WTC11 (cell line): ENCODE results near the gene PVALEF. TPM values are rescaled to one million over a fixed set of nuclear protein-coding genes. Genes with fewer than 3 reads are reported as not detected.

ENCODE experiments used
- ATAC-seq: fragments of 200-7000 bp; cut with Tn5 transposase; 2 replicates; pipeline ENCODE4 v1.10.0; 2021; ENCODE audit warnings: mild to moderate bottlenecking, moderate library complexity
- CTCF ChIA-PET: fragments of 300-600 bp; sonication (Branson Sonifier 250); formaldehyde crosslinking; loops from one replicate; lab custom pipeline; 2021; ENCODE audit warnings: antibody characterized with exemption; lab: Charles Lee
- POLR2A ChIA-PET: fragments of 350-600 bp; sonication (Branson Sonifier 250); formaldehyde crosslinking; loops from one replicate; lab custom pipeline; 2021; ENCODE audit warnings: antibody characterized with exemption; lab: Charles Lee
- DNase-seq: peaks from one replicate; pipeline ENCODE4 v3.0.0; 2021; ENCODE audit warnings: low spot score
- H3K27ac Mint-ChIP-seq: 2 replicates; pipeline ENCODE4 v1.8.0; 2021; ENCODE audit warnings: mixed read lengths
- H3K27me3 Mint-ChIP-seq: 2 replicates; pipeline ENCODE4 v1.8.0; 2021; ENCODE audit warnings: low read depth, mild to moderate bottlenecking, moderate library complexity, mixed read lengths
- H3K36me3 Mint-ChIP-seq: 2 replicates; pipeline ENCODE4 v1.8.0; 2021; ENCODE audit warnings: mixed read lengths
- H3K4me1 Mint-ChIP-seq: 2 replicates; pipeline ENCODE4 v1.8.0; 2022; ENCODE audit warnings: mixed read lengths
- H3K4me3 Mint-ChIP-seq: 2 replicates; pipeline ENCODE4 v1.8.0; 2021; ENCODE audit warnings: mild to moderate bottlenecking, moderate library complexity, mixed read lengths
- H3K9me3 Mint-ChIP-seq: 2 replicates; pipeline ENCODE4 v1.8.0; 2021; ENCODE audit warnings: mixed read lengths
- CREB1 ChIP-seq: sonication (generic); formaldehyde crosslinking; IDR thresholded peaks from 2 replicates; pipeline ENCODE4 v1.8.0; 2023; ENCODE audit warnings: mild to moderate bottlenecking, missing genetic modification reagents
- CREM ChIP-seq: sonication (generic); formaldehyde crosslinking; IDR thresholded peaks from 2 replicates; pipeline ENCODE4 v1.8.1; 2022; ENCODE audit warnings: mild to moderate bottlenecking, missing genetic modification reagents, moderate library complexity
- ELF4 ChIP-seq: sonication (generic); formaldehyde crosslinking; IDR thresholded peaks from 2 replicates; pipeline ENCODE4 v1.8.1; 2022; ENCODE audit warnings: low read depth, mild to moderate bottlenecking, moderate library complexity, missing genetic modification reagents
- ETV6 ChIP-seq: sonication (generic); formaldehyde crosslinking; IDR thresholded peaks from 2 replicates; pipeline ENCODE4 v1.8.1; 2022; ENCODE audit warnings: mild to moderate bottlenecking, missing genetic modification reagents
- GABPB1 ChIP-seq: sonication (generic); formaldehyde crosslinking; IDR thresholded peaks from 2 replicates; pipeline ENCODE4 v1.8.1; 2023; ENCODE audit warnings: mild to moderate bottlenecking, missing genetic modification reagents
- GTF2I ChIP-seq: fragments of 250-450 bp; sonication (Bioruptor Pico); conservative IDR thresholded peaks from 2 replicates; pipeline ENCODE4 v1.4.0; 2021; ENCODE audit warnings: mild to moderate bottlenecking
- MXD4 ChIP-seq: fragments of 250-450 bp; sonication (Bioruptor Pico); IDR thresholded peaks from 2 replicates; pipeline ENCODE4 v1.8.0; 2021; ENCODE audit warnings: mild to moderate bottlenecking, moderate library complexity, borderline replicate concordance
- NFE2L1 ChIP-seq: sonication (generic); formaldehyde crosslinking; IDR thresholded peaks from 2 replicates; pipeline ENCODE4 v1.8.1; 2023; ENCODE audit warnings: missing genetic modification reagents
- SMAD4 ChIP-seq: sonication (generic); formaldehyde crosslinking; IDR thresholded peaks from 2 replicates; pipeline ENCODE4 v1.8.0; 2022; ENCODE audit warnings: mild to moderate bottlenecking, missing genetic modification reagents
- SOX15 ChIP-seq: fragments of 250-450 bp; sonication (Bioruptor Pico); IDR thresholded peaks from 2 replicates; pipeline ENCODE4 v1.9.0; 2021; ENCODE audit warnings: mild to moderate bottlenecking
- TCF7 ChIP-seq: sonication (generic); formaldehyde crosslinking; IDR thresholded peaks from 2 replicates; pipeline ENCODE4 v1.8.0; 2022; ENCODE audit warnings: mild to moderate bottlenecking, low read depth, missing genetic modification reagents, moderate library complexity
- TEAD4 ChIP-seq: sonication (generic); formaldehyde crosslinking; IDR thresholded peaks from 2 replicates; pipeline ENCODE4 v1.8.0; 2022; ENCODE audit warnings: mild to moderate bottlenecking, missing genetic modification reagents
- TP53 ChIP-seq: sonication (generic); formaldehyde crosslinking; IDR thresholded peaks from 2 replicates; pipeline ENCODE4 v1.8.1; 2023; ENCODE audit warnings: mild to moderate bottlenecking, missing genetic modification reagents
- ZNF138 ChIP-seq: sonication (generic); formaldehyde crosslinking; conservative IDR thresholded peaks from 2 replicates; pipeline ENCODE4 v1.8.1; 2022; ENCODE audit warnings: mild to moderate bottlenecking, moderate library complexity, missing genetic modification reagents
- total RNA-seq: library from RNA; stranded (reverse); gene quantifications from 3 replicates; pipeline ENCODE4 v1.2.3, GENCODE V29; 2021
- TF ChIP-seq, protein P1 (sequence below): sonication (generic); formaldehyde crosslinking; IDR thresholded peaks from 2 replicates; pipeline ENCODE4 v1.8.0; 2023; ENCODE audit warnings: missing genetic modification reagents
- TF ChIP-seq, protein P2 (sequence below): sonication (generic); formaldehyde crosslinking; IDR thresholded peaks from 2 replicates; pipeline ENCODE4 v1.8.0; 2022; ENCODE audit warnings: mild to moderate bottlenecking, missing genetic modification reagents
- TF ChIP-seq, protein P3 (sequence below): fragments of 250-450 bp; sonication (Bioruptor Pico); IDR thresholded peaks from 2 replicates; pipeline ENCODE4 v1.9.0; 2021; ENCODE audit warnings: mild to moderate bottlenecking
- TF ChIP-seq, protein P4 (sequence below): sonication (generic); formaldehyde crosslinking; IDR thresholded peaks from 2 replicates; pipeline ENCODE4 v1.8.1; 2023; ENCODE audit warnings: mild to moderate bottlenecking, missing genetic modification reagents, moderate library complexity
- TF ChIP-seq, protein P5 (sequence below): fragments of 250-450 bp; sonication (Bioruptor Pico); IDR thresholded peaks from 2 replicates; pipeline ENCODE4 v1.9.0; 2021; ENCODE audit warnings: mild to moderate bottlenecking
- TF ChIP-seq, protein P6 (sequence below): sonication (generic); formaldehyde crosslinking; IDR thresholded peaks from 2 replicates; pipeline ENCODE4 v1.8.1; 2022; ENCODE audit warnings: mild to moderate bottlenecking, moderate library complexity, missing genetic modification reagents
- TF ChIP-seq, protein P7 (sequence below): sonication (generic); formaldehyde crosslinking; IDR thresholded peaks from 2 replicates; pipeline ENCODE4 v1.8.1; 2023; ENCODE audit warnings: mild to moderate bottlenecking, missing genetic modification reagents, borderline replicate concordance
- TF ChIP-seq, protein P8 (sequence below): fragments of 250-450 bp; sonication (Bioruptor Pico); IDR thresholded peaks from 2 replicates; pipeline ENCODE4 v2.1.2; 2022; ENCODE audit warnings: mild to moderate bottlenecking, moderate library complexity

Gene PVALEF
- total RNA-seq, 1 experiment from 2014 or later: not detected

DNA sequence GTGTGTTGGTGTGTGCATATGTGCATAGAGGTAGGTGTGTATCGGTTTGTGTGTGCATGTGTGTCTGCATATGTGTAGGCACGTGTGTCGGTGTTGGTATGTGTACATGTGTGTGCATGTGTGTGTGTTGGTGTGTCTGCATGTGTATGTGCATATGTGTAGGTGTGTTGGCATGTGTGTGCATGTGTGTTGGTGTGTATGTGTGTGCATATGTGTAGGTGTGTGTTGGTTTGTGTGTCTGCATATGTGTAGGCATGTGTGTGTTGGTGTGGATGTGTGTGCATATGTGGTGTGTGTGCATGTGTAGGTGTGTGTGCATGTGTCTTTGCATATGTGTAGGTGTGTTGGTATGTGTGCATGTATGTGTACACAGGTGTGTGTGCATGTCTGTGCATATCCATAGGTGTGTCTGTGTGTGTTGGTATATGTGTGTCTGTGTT lies 4.6 kb downstream of the PVALEF start (continued):
- TF ChIP-seq, protein P1, sequence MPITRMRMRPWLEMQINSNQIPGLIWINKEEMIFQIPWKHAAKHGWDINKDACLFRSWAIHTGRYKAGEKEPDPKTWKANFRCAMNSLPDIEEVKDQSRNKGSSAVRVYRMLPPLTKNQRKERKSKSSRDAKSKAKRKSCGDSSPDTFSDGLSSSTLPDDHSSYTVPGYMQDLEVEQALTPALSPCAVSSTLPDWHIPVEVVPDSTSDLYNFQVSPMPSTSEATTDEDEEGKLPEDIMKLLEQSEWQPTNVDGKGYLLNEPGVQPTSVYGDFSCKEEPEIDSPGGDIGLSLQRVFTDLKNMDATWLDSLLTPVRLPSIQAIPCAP (CRISPR knock-in tag): no peak
- no peak for TF ChIP-seq TP53 (CRISPR knock-in tag)
- no peak for TF ChIP-seq TCF7 (CRISPR knock-in tag)
- no peak for TF ChIP-seq GABPB1
- no peak for TF ChIP-seq SOX15
- TF ChIP-seq, protein P2, sequence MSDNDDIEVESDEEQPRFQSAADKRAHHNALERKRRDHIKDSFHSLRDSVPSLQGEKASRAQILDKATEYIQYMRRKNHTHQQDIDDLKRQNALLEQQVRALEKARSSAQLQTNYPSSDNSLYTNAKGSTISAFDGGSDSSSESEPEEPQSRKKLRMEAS (CRISPR knock-in tag): no peak
- no peak for TF ChIP-seq NFE2L1 (CRISPR knock-in tag)
- TF ChIP-seq, protein P3, sequence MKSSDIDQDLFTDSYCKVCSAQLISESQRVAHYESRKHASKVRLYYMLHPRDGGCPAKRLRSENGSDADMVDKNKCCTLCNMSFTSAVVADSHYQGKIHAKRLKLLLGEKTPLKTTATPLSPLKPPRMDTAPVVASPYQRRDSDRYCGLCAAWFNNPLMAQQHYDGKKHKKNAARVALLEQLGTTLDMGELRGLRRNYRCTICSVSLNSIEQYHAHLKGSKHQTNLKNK (CRISPR knock-in tag): no peak
- TF ChIP-seq, protein P4, sequence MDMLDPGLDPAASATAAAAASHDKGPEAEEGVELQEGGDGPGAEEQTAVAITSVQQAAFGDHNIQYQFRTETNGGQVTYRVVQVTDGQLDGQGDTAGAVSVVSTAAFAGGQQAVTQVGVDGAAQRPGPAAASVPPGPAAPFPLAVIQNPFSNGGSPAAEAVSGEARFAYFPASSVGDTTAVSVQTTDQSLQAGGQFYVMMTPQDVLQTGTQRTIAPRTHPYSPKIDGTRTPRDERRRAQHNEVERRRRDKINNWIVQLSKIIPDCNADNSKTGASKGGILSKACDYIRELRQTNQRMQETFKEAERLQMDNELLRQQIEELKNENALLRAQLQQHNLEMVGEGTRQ (CRISPR knock-in tag): no peak
- no peak for TF ChIP-seq SMAD4
- no peak for TF ChIP-seq ETV6 (CRISPR knock-in tag)
- TF ChIP-seq, protein P5, sequence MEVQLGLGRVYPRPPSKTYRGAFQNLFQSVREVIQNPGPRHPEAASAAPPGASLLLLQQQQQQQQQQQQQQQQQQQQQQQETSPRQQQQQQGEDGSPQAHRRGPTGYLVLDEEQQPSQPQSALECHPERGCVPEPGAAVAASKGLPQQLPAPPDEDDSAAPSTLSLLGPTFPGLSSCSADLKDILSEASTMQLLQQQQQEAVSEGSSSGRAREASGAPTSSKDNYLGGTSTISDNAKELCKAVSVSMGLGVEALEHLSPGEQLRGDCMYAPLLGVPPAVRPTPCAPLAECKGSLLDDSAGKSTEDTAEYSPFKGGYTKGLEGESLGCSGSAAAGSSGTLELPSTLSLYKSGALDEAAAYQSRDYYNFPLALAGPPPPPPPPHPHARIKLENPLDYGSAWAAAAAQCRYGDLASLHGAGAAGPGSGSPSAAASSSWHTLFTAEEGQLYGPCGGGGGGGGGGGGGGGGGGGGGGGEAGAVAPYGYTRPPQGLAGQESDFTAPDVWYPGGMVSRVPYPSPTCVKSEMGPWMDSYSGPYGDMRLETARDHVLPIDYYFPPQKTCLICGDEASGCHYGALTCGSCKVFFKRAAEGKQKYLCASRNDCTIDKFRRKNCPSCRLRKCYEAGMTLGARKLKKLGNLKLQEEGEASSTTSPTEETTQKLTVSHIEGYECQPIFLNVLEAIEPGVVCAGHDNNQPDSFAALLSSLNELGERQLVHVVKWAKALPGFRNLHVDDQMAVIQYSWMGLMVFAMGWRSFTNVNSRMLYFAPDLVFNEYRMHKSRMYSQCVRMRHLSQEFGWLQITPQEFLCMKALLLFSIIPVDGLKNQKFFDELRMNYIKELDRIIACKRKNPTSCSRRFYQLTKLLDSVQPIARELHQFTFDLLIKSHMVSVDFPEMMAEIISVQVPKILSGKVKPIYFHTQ (CRISPR knock-in tag): no peak

DNA sequence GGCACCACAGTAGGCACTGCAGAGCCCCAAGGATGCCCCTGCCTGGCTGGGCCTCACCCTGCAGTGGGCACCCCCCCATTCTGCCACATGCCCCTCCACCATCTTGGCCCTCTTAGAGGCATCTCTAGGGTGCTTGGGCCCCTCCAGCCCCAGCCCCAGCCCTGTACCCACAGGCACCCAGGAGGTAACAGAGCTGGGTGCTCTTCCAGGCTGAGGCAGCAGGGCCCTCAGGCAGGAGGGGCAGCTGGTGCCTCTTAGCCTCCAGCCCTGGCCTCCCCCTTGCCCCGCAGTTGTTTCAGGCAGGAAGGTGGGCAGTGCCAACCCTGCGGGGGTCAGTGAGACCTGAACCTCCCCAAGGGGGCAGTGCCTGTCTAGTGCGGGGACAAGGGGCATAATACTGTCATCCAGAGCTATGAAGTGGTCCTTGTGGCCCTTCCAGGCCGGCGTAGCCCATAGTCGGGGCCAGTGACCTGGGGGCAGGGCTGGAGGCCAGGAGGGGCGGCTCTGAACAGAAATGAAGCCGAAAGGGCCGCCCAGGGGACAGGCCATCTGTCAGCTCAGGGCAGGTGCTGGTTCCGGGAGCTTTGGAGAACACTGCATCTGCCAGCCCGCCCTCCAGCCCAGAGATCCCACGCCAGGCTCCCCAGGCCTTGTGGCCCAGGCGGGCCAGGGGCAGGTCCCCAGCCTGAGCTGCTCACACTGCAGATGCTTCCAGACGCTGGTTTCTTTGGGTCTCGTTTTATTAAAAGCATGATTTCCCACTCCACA lies 5.6 kb downstream of the PVALEF start:
- H3K27me3 Mint-ChIP-seq: peaks cover 9% of the 10 kb centered on the region
- CTCF ChIA-PET: interaction anchor here (0.7 to 1.4 kb wide), 2 partner anchors 41 to 49 kb away, joined by 3 read pairs; no protein-coding TSS in a partner anchor
- no peaks in the 10 kb centered on the region for H3K4me1 Mint-ChIP-seq
- POLR2A ChIA-PET: interaction anchor here (0.5 kb wide), 1 partner anchor 85 kb away, joined by 3 read pairs; no protein-coding TSS in a partner anchor
- DNase-seq: no peak
- H3K4me3 Mint-ChIP-seq: no peak overlapping the region
- H3K27ac Mint-ChIP-seq: no peak overlapping the region
- no peaks in the 10 kb centered on the region for H3K36me3 Mint-ChIP-seq
- no peak for ATAC-seq
- TF ChIP-seq GTF2I (CRISPR knock-in tag): no peak
- TF ChIP-seq, protein P6, sequence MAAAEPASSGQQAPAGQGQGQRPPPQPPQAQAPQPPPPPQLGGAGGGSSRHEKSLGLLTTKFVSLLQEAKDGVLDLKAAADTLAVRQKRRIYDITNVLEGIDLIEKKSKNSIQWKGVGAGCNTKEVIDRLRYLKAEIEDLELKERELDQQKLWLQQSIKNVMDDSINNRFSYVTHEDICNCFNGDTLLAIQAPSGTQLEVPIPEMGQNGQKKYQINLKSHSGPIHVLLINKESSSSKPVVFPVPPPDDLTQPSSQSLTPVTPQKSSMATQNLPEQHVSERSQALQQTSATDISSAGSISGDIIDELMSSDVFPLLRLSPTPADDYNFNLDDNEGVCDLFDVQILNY: no peak
- no peak for TF ChIP-seq CREM (CRISPR knock-in tag)
- TF ChIP-seq MXD4 (CRISPR knock-in tag): no peak
- no peak for TF ChIP-seq ELF4
- no peak for TF ChIP-seq SMAD4
- no peak for TF ChIP-seq TEAD4 (CRISPR knock-in tag)
- TF ChIP-seq, protein P7, sequence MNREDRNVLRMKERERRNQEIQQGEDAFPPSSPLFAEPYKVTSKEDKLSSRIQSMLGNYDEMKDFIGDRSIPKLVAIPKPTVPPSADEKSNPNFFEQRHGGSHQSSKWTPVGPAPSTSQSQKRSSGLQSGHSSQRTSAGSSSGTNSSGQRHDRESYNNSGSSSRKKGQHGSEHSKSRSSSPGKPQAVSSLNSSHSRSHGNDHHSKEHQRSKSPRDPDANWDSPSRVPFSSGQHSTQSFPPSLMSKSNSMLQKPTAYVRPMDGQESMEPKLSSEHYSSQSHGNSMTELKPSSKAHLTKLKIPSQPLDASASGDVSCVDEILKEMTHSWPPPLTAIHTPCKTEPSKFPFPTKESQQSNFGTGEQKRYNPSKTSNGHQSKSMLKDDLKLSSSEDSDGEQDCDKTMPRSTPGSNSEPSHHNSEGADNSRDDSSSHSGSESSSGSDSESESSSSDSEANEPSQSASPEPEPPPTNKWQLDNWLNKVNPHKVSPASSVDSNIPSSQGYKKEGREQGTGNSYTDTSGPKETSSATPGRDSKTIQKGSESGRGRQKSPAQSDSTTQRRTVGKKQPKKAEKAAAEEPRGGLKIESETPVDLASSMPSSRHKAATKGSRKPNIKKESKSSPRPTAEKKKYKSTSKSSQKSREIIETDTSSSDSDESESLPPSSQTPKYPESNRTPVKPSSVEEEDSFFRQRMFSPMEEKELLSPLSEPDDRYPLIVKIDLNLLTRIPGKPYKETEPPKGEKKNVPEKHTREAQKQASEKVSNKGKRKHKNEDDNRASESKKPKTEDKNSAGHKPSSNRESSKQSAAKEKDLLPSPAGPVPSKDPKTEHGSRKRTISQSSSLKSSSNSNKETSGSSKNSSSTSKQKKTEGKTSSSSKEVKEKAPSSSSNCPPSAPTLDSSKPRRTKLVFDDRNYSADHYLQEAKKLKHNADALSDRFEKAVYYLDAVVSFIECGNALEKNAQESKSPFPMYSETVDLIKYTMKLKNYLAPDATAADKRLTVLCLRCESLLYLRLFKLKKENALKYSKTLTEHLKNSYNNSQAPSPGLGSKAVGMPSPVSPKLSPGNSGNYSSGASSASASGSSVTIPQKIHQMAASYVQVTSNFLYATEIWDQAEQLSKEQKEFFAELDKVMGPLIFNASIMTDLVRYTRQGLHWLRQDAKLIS: no peak
- TF ChIP-seq ZNF138 (CRISPR knock-in tag): no peak
- no peak for TF ChIP-seq CREB1
- TF ChIP-seq, protein P8, sequence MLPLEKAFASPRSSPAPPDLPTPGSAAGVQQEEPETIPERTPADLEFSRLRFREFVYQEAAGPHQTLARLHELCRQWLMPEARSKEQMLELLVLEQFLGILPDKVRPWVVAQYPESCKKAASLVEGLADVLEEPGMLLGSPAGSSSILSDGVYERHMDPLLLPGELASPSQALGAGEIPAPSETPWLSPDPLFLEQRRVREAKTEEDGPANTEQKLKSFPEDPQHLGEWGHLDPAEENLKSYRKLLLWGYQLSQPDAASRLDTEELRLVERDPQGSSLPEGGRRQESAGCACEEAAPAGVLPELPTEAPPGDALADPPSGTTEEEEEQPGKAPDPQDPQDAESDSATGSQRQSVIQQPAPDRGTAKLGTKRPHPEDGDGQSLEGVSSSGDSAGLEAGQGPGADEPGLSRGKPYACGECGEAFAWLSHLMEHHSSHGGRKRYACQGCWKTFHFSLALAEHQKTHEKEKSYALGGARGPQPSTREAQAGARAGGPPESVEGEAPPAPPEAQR (CRISPR knock-in tag): no peak
- TF ChIP-seq, protein P1 (CRISPR knock-in tag): no peak
- H3K9me3 Mint-ChIP-seq: peaks cover 3% of the 10 kb centered on the region; the same call in 1 of the 2 replicates
